ENCODE results near the gene CSF1. TPM values are rescaled to one million over a fixed set of nuclear protein-coding genes. Genes with fewer than 3 reads are reported as not detected.

Gene CSF1
- total RNA-seq, 4 donors from 2014 or later = 9.7 to 63.1 (median 14.4) TPM

- in situ Hi-C loops (cut with MboI; ENCODE audit: low pct_ligation_motif_present in 1 of 4, low pct_unique_long_range_greater_than_20kb in 1 of 4, low sequenced_read_pairs in 3 of 4) (no loop called here), intact Hi-C loops (cut with DNase I; ENCODE audit: low total_unique reads) (no loop called here)
- DNase-seq = no peak
- Histone ChIP-seq H3K36me3 (no peaks in the 10 kb centered on the region), H3K4me1 (peaks cover 0 to 8% (median 1%) of the 10 kb centered on the region in 4 donors), H3K27ac (no peak overlapping the region), H3K9me3 (no peaks in the 10 kb centered on the region), H3K27me3 (no peaks in the 10 kb centered on the region), H3K4me3 (no peak overlapping the region)
- WGBS, 2 donors (ENCODE audit: low coverage in 1 of 2) = 86 to 100% methylated on average over 1 to 2 of the region's 2 CpGs
- TF ChIP-seq POLR2A (IDR thresholded peaks at IDR 0.05) = no peak
- TF ChIP-seq, protein P1, sequence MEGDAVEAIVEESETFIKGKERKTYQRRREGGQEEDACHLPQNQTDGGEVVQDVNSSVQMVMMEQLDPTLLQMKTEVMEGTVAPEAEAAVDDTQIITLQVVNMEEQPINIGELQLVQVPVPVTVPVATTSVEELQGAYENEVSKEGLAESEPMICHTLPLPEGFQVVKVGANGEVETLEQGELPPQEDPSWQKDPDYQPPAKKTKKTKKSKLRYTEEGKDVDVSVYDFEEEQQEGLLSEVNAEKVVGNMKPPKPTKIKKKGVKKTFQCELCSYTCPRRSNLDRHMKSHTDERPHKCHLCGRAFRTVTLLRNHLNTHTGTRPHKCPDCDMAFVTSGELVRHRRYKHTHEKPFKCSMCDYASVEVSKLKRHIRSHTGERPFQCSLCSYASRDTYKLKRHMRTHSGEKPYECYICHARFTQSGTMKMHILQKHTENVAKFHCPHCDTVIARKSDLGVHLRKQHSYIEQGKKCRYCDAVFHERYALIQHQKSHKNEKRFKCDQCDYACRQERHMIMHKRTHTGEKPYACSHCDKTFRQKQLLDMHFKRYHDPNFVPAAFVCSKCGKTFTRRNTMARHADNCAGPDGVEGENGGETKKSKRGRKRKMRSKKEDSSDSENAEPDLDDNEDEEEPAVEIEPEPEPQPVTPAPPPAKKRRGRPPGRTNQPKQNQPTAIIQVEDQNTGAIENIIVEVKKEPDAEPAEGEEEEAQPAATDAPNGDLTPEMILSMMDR (IDR thresholded peaks at IDR 0.05) = no peak
- no peak for TF ChIP-seq EP300 (IDR thresholded peaks at IDR 0.05; ENCODE audit: low read depth)
- TF ChIP-seq POLR2AphosphoS5 (IDR thresholded peaks at IDR 0.05) = no peak
Observed at GRCh38 chr1:109898842-109899241, 11.8 kb upstream of the CSF1 start.

DNA sequence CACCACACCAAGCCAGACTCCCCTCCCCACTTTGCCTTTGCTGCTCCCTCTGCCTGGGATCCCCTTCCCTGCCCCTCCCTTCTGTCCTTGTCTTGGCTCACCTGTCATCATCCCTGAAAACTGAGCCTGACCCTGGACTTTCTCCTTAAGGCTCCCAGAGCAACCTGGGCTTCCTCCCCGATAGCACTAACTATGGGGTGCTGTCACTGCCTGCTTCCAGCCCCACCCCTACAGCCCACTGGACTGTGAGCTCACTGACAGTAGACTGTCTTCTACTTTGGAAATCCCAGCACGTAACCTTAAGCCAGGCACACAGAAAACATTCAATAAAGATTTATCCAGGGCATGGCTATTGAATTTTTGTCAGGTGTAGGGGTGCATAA lies 9.5 kb upstream of the CSF1 start:
- no peak overlapping the region for H3K27ac ChIP-seq
- TF ChIP-seq POLR2AphosphoS5 (IDR thresholded peaks at IDR 0.05) (no peak), EP300 (IDR thresholded peaks at IDR 0.05; ENCODE audit: low read depth) (no peak), POLR2A (IDR thresholded peaks at IDR 0.05) (no peak)
- TF ChIP-seq, protein P1 (IDR thresholded peaks at IDR 0.05) = no peak
- DNase-seq = no peak
- WGBS, 2 donors (ENCODE audit: low coverage in 1 of 2) = 97% methylated on average over 2 of the region's 2 CpGs; no CpG with 5 or more reads in 1 of the 2 donors
- intact Hi-C loops (cut with DNase I; ENCODE audit: low total_unique reads) = no loop called here
- in situ Hi-C loops (cut with MboI; ENCODE audit: low pct_ligation_motif_present in 1 of 4, low pct_unique_long_range_greater_than_20kb in 1 of 4, low sequenced_read_pairs in 3 of 4) = loop anchor here in 2 of 4 donors (10.0 to 25.0 kb wide), 2 partner anchors 106 to 114 kb away; no protein-coding TSS in a partner anchor
- no peak overlapping the region for H3K4me3 ChIP-seq
- no peaks in the 10 kb centered on the region for H3K27me3 ChIP-seq
- no peaks in the 10 kb centered on the region for H3K9me3 ChIP-seq
- no peaks in the 10 kb centered on the region for H3K36me3 ChIP-seq
- peaks cover 0 to 3% (median 0%) of the 10 kb centered on the region in 4 donors for H3K4me1 ChIP-seq

- H3K9me3 ChIP-seq = no peaks in the 10 kb centered on the region
- DNase-seq = peak; percentile 42
- H3K27ac ChIP-seq = no peak overlapping the region
- in situ Hi-C loops (cut with MboI; ENCODE audit: low pct_ligation_motif_present in 1 of 4, low pct_unique_long_range_greater_than_20kb in 1 of 4, low sequenced_read_pairs in 3 of 4) (loop anchor here in 2 of 4 donors (10.0 to 25.0 kb wide), 2 partner anchors 107 to 114 kb away; no protein-coding TSS in a partner anchor), intact Hi-C loops (cut with DNase I; ENCODE audit: low total_unique reads) (no loop called here)
- no peaks in the 10 kb centered on the region for H3K36me3 ChIP-seq
- TF ChIP-seq POLR2AphosphoS5 (IDR thresholded peaks at IDR 0.05) (no peak), POLR2A (IDR thresholded peaks at IDR 0.05) (no peak), EP300 (IDR thresholded peaks at IDR 0.05; ENCODE audit: low read depth) (no peak)
- TF ChIP-seq, protein P1 (IDR thresholded peaks at IDR 0.05) = no peak
- H3K4me1 ChIP-seq = no peaks in the 10 kb centered on the region
- no peak overlapping the region for H3K4me3 ChIP-seq
- WGBS, 2 donors (ENCODE audit: low coverage in 1 of 2) = 82 to 100% methylated on average over 1 to 4 of the region's 4 CpGs
- no peaks in the 10 kb centered on the region for H3K27me3 ChIP-seq
Observed at GRCh38 chr1:109901524-109902145, 9.0 kb upstream of the CSF1 start.

DNA sequence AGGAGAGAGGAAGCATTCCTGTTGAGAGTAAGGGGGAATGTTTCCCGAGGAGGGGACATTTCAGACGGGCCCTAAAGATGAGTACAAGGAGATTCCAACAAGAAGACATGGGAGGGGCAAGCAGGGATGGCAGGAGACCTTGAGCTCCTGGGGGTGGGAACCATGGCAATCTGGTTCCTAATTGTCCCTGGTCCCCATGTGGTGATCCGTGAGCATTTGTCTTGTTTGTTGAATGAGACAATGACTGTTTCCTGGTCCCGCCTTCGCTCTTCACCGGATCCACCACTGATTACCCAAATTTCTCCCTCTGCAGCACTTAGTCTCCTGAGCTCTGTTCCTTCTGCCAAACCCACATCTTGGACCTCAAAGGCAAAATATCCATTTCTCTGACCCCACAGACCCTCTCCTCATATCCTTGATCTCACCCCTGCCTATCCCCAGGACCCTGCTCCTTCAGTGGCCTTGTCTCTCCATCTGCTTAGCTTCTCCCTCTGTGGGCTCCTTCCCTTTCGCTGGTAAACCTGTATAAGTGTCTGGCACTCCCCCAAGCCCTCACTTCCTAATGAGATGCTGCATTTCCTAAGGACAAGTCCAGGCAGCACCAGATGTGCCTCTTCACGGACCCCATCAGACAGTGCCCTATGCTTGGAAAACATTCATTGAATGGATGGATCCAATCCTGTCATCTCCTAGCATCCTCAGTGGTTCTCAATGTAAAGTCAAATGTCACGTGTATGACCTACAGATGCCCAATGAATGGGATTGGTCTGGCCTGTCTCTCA lies 8.3 kb upstream of the CSF1 start:
- 87 to 92% methylated on average over 5 to 9 of the region's 9 CpGs for WGBS, 2 donors (ENCODE audit: low coverage in 1 of 2)
- Histone ChIP-seq H3K27ac (no peak overlapping the region), H3K4me1 (no peaks in the 10 kb centered on the region), H3K9me3 (no peaks in the 10 kb centered on the region), H3K4me3 (no peak overlapping the region), H3K36me3 (no peaks in the 10 kb centered on the region), H3K27me3 (no peaks in the 10 kb centered on the region)
- TF ChIP-seq POLR2AphosphoS5 (IDR thresholded peaks at IDR 0.05) = no peak
- TF ChIP-seq POLR2A (IDR thresholded peaks at IDR 0.05) = no peak
- TF ChIP-seq, protein P1 (IDR thresholded peaks at IDR 0.05) = no peak
- TF ChIP-seq EP300 (IDR thresholded peaks at IDR 0.05; ENCODE audit: low read depth) = no peak
- intact Hi-C loops (cut with DNase I; ENCODE audit: low total_unique reads) (no loop called here), in situ Hi-C loops (cut with MboI; ENCODE audit: low pct_ligation_motif_present in 1 of 4, low pct_unique_long_range_greater_than_20kb in 1 of 4, low sequenced_read_pairs in 3 of 4) (loop anchor here in 2 of 4 donors (10.0 to 25.0 kb wide), 2 partner anchors 108 to 115 kb away; no protein-coding TSS in a partner anchor)
- no peak for DNase-seq

Data from transverse colon (tissue), 4 donors.